Tibial nerve (tissue), 3 donors: ENCODE measurements around the gene VWA3A.

Experiments
- POLR2A ChIP-seq, 2 donors: fragments of 450-650 bp; IDR thresholded peaks; one replicate each; pipeline ENCODE4 v1.6.1; 2017; ENCODE audit warnings: antibody characterized with exemption in 2 of 2, mild to moderate bottlenecking in 2 of 2, moderate library complexity in 2 of 2
- TF ChIP-seq, protein P1 (sequence below), 5 experiments: fragments of 200-600 bp in 3 of 5; fragments of 450-650 bp in 2 of 5; sonication (generic) in 3 of 5; IDR thresholded peaks; one replicate each; pipeline ENCODE4 v1.5.1; 2016 to 2019; ENCODE audit warnings: antibody characterized with exemption in 5 of 5, mild to moderate bottlenecking in 3 of 5, moderate library complexity in 2 of 5

DNA sequence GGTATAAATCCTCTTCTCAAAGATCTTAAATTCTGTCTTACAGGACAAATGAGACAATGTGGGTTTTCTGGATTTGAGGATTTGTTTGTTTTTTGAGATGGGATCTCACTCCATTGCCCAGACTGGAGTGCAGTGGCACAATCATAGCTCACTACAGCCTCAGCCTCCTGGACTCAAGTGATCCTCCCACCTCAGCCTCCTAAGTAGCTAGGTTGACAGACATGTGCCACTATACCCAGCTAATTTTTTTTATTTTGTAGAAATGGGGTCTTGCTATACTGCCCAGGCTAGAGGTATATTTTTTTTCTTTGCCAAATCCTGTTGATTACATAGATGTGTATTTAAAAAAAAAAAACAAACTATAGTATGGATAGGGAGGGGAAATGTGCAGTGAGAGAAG, 38.2 kb downstream of the VWA3A start:
- TF ChIP-seq, protein P1, sequence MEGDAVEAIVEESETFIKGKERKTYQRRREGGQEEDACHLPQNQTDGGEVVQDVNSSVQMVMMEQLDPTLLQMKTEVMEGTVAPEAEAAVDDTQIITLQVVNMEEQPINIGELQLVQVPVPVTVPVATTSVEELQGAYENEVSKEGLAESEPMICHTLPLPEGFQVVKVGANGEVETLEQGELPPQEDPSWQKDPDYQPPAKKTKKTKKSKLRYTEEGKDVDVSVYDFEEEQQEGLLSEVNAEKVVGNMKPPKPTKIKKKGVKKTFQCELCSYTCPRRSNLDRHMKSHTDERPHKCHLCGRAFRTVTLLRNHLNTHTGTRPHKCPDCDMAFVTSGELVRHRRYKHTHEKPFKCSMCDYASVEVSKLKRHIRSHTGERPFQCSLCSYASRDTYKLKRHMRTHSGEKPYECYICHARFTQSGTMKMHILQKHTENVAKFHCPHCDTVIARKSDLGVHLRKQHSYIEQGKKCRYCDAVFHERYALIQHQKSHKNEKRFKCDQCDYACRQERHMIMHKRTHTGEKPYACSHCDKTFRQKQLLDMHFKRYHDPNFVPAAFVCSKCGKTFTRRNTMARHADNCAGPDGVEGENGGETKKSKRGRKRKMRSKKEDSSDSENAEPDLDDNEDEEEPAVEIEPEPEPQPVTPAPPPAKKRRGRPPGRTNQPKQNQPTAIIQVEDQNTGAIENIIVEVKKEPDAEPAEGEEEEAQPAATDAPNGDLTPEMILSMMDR (IDR thresholded peaks at IDR 0.05), result no peak
- TF ChIP-seq POLR2A (IDR thresholded peaks at IDR 0.05), result no peak
